Adrenal gland (tissue), 12 donors: ENCODE results near the gene IGSF9. TPM values are rescaled to one million over a fixed set of nuclear protein-coding genes. Genes with fewer than 3 reads are reported as not detected.

Experiments used
- DNase-seq, 7 donors: peaks; one replicate each; pipeline ENCODE4 v3.0.0-alpha.2; 2019 to 2020
- H3K27ac ChIP-seq, 5 donors: fragments of 200-600 bp; sonication (generic) in 4 of 5; 1 replicate in 3 of 5; 2 replicates in 2 of 5; pipeline versions ENCODE4 v1.5.1 to v1.8.0; 2016 to 2020; ENCODE audit warnings: mild to moderate bottlenecking in 1 of 5
- H3K27me3 ChIP-seq: fragments of 200-600 bp; 2 replicates; pipeline ENCODE4 v1.8.0; 2021
- H3K36me3 ChIP-seq, 2 donors: fragments of 200-600 bp; replicated peaks in 1 of 2; 1 replicate in 1 of 2; 2 replicates in 1 of 2; pipeline versions ENCODE4 v1.5.1 to v1.8.0; 2018 to 2022
- H3K4me1 ChIP-seq, 2 donors: fragments of 200-600 bp; replicated peaks in 1 of 2; 1 replicate in 1 of 2; 2 replicates in 1 of 2; pipeline versions ENCODE4 v1.5.1 to v1.8.0; 2018 to 2021
- H3K4me3 ChIP-seq, 4 donors: fragments of 200-600 bp; sonication (generic) in 3 of 4; one replicate each; pipeline ENCODE4 v1.5.1; 2016 to 2018
- H3K9me3 ChIP-seq, 3 donors: fragments of 200-600 bp; sonication (generic) in 1 of 3; replicated peaks in 1 of 3; 1 replicate in 2 of 3; 2 replicates in 1 of 3; pipeline versions ENCODE4 v1.5.1 to v1.8.0; 2016 to 2021
- CTCF ChIP-seq, 6 experiments: fragments of 450-650 bp in 4 of 6; fragments of 200-600 bp in 2 of 6; sonication (generic) in 1 of 6; IDR thresholded peaks; 1 replicate in 5 of 6; 2 replicates in 1 of 6; pipeline versions ENCODE4 v1.5.1 to v1.8.0; 2016 to 2021; ENCODE audit warnings: antibody characterized with exemption in 6 of 6, mild to moderate bottlenecking in 2 of 6, moderate library complexity in 1 of 6
- POLR2A ChIP-seq, 2 donors: fragments of 450-650 bp; IDR thresholded peaks; one replicate each; pipeline ENCODE4 v1.6.1; 2017; ENCODE audit warnings: antibody characterized with exemption in 2 of 2, mild to moderate bottlenecking in 2 of 2, moderate library complexity in 1 of 2
- WGBS, 4 donors: extraction: QIAGEN DNeasy Blood & Tissue Kit in 2 of 4; methylation state at CpG; one replicate each; pipeline versions ENCODE4 v1.1.5 to v1.1.7; 2013 to 2017; 5-methylcytosine and 5-hydroxymethylcytosine counted together
- intact Hi-C, 2 donors: fragments of 100-400 bp; cut with DNase I; formaldehyde crosslinking; loops; one replicate each; pipeline versions ENCODE4 v1.14.1 to v1.15.0; 2022 to 2023
- polyA plus RNA-seq, 3 donors: library from polyadenylated mRNA; stranded (reverse); fragments of 200-250 nt in 2 of 3; fragments of 350-450 nt in 1 of 3; fragmentation: Illumina TruSeq in 1 of 3; extraction: RNeasy Lipid Tissue Mini Kit (QIAGEN cat#74804) in 1 of 3; gene quantifications; one replicate each; pipeline ENCODE4 v1.2.3, GENCODE V29; 2013 to 2014
- total RNA-seq, 9 donors: library from RNA; depleted of rRNA in 4 of 9; stranded (reverse); fragments of >200 nt in 4 of 9; fragments of 120-200 nt in 1 of 9; fragmentation: NEBNext Ultra II Directional in 1 of 9; extraction: Animal tissue kit (Norgen Biotek cat#: 25700) in 1 of 9; gene quantifications; one replicate each; pipeline versions ENCODE4 v1.1.0 to v1.2.4, GENCODE V29; 2013 to 2023
- donor health status: healthy with polysubstance abuse.
- donor health status: Bipolar disorder and iron deficiency.
- donor health status: DM: yes; HTN: yes; CAD: no.
- donor health status: DM: no; HTN: no; CAD: no.
- donor health status: DM: no; HTN: no; CAD: no.
- donor health status: DM: yes; HTN: yes; CAD: no.

The IGSF9 gene
- total and polyA plus RNA-seq, 12 donors = 0.10 to 0.32 (median 0.19) TPM; not detected in 6

GRCh38 chr1:159895836-159896545 lies 49.4 kb downstream of the IGSF9 start:
- intact Hi-C loops = no loop called here
- Histone ChIP-seq H3K4me3 (no peak overlapping the region), H3K9me3 (no peaks in the 10 kb centered on the region), H3K27me3 (no peaks in the 10 kb centered on the region), H3K4me1 (peaks cover 3 to 23% of the 10 kb centered on the region in 2 donors), H3K27ac (no peak overlapping the region), H3K36me3 (no peaks in the 10 kb centered on the region)
- 55 to 71% (median 66%) methylated on average over 6 of the region's 6 CpGs for WGBS, 4 donors
- peak in 1 of 7 donors; percentile 21 for DNase-seq
- TF ChIP-seq CTCF (IDR thresholded peaks at IDR 0.05) = no peak
- no peak for TF ChIP-seq POLR2A (IDR thresholded peaks at IDR 0.05)

- Histone ChIP-seq H3K4me3 (no peak overlapping the region), H3K27me3 (no peaks in the 10 kb centered on the region), H3K36me3 (no peaks in the 10 kb centered on the region), H3K9me3 (no peaks in the 10 kb centered on the region), H3K4me1 (peaks cover 4 to 21% of the 10 kb centered on the region in 2 donors), H3K27ac (no peak overlapping the region)
- no peak for DNase-seq
- intact Hi-C loops = no loop called here
- TF ChIP-seq POLR2A (IDR thresholded peaks at IDR 0.05) (no peak), CTCF (IDR thresholded peaks at IDR 0.05) (no peak)
- 65 to 78% (median 72%) methylated on average over 3 of the region's 3 CpGs for WGBS, 4 donors
Observed at GRCh38 chr1:159895286-159895685, 50.1 kb downstream of the IGSF9 start.

GRCh38 chr1:159892944-159893343 lies 52.5 kb downstream of the IGSF9 start:
- Histone ChIP-seq H3K27ac (no peak overlapping the region), H3K4me1 (peaks cover 8 to 27% of the 10 kb centered on the region in 2 donors), H3K36me3 (no peaks in the 10 kb centered on the region), H3K27me3 (no peaks in the 10 kb centered on the region), H3K9me3 (no peaks in the 10 kb centered on the region), H3K4me3 (no peak overlapping the region)
- intact Hi-C loops = no loop called here
- WGBS, 4 donors = 80 to 89% (median 87%) methylated on average over 4 to 5 of the region's 5 CpGs
- DNase-seq = no peak
- TF ChIP-seq CTCF (IDR thresholded peaks at IDR 0.05) = no peak
- no peak for TF ChIP-seq POLR2A (IDR thresholded peaks at IDR 0.05)

GRCh38 chr1:159891275-159892157 lies 53.9 kb downstream of the IGSF9 start:
- intact Hi-C loops = loop anchor here in 1 of 2 donors (2.0 kb wide), 1 partner anchor 91 kb away; no protein-coding TSS in a partner anchor
- no peak overlapping the region for H3K27ac ChIP-seq
- H3K27me3 ChIP-seq = no peaks in the 10 kb centered on the region
- peak; percentile 86 to 94 (median 91) for DNase-seq
- no peaks in the 10 kb centered on the region for H3K36me3 ChIP-seq
- no peaks in the 10 kb centered on the region for H3K9me3 ChIP-seq
- TF ChIP-seq CTCF (IDR thresholded peaks at IDR 0.05) (peak; percentile 83 to 100 (median 100)), POLR2A (IDR thresholded peaks at IDR 0.05) (no peak)
- no peak overlapping the region for H3K4me3 ChIP-seq
- peaks cover 8 to 23% of the 10 kb centered on the region in 2 donors for H3K4me1 ChIP-seq
- WGBS, 4 donors = 40 to 45% (median 41%) methylated on average over 7 of the region's 7 CpGs
